K562 (cell line): ENCODE results near the gene ZDHHC22. TPM values are rescaled to one million over a fixed set of nuclear protein-coding genes. Genes with fewer than 3 reads are reported as not detected.
A peak's percentile ranks its signal among the peaks of the same experiment; 100 is the strongest.

ENCODE experiments used
- CAMTA2 ChIP-seq: fragments of 250-450 bp; sonication (Bioruptor Pico); conservative IDR thresholded peaks from 2 replicates; pipeline ENCODE4 v1.5.1; 2022
- E2F3 ChIP-seq: fragments of 250-450 bp; sonication (Bioruptor Pico); IDR thresholded peaks from 2 replicates; pipeline ENCODE4 v1.4.0; 2020; ENCODE audit warnings: mild to moderate bottlenecking
- HCFC1 ChIP-seq: IDR thresholded peaks from 2 replicates; pipeline ENCODE4 v1.6.1; 2012; ENCODE audit warnings: low read depth, low read length, improper control_type of control experiment
- KDM4B ChIP-seq, 2 experiments: fragments of 450-650 bp in 1 of 2; sonication (generic) in 1 of 2; IDR thresholded peaks; 2 replicates each; pipeline ENCODE4 v1.6.1; 2016 to 2017; ENCODE audit warnings: borderline replicate concordance in 2 of 2, antibody characterized with exemption in 1 of 2, low read depth in 1 of 2, mild to moderate bottlenecking in 1 of 2
- MCM3 ChIP-seq: fragments of 450-650 bp; IDR thresholded peaks from 2 replicates; pipeline ENCODE4 v1.6.1; 2016
- MGA ChIP-seq: fragments of 450-650 bp; IDR thresholded peaks from 2 replicates; pipeline ENCODE4 v1.6.1; 2016; ENCODE audit warnings: mild to moderate bottlenecking, moderate library complexity
- NUFIP1 ChIP-seq: fragments of 450-650 bp; IDR thresholded peaks from 2 replicates; pipeline ENCODE4 v1.6.1; 2018; ENCODE audit not compliant: partially characterized antibody
- PBX2 ChIP-seq, 2 experiments: IDR thresholded peaks in 1 of 2; conservative IDR thresholded peaks in 1 of 2; 2 replicates each; pipeline ENCODE4 v1.6.1; 2016; ENCODE audit warnings: low read depth in 2 of 2, mild to moderate bottlenecking in 1 of 2, missing compliant biosample characterization in 1 of 2, missing genetic modification characterization in 1 of 2, moderate library complexity in 1 of 2
- RBM15 ChIP-seq: fragments of 200-400 bp; formaldehyde crosslinking; IDR thresholded peaks from 2 replicates; pipeline ENCODE4 v1.6.1; 2018; ENCODE audit warnings: mild to moderate bottlenecking, low read length, moderate library complexity; ENCODE audit not compliant: insufficient read depth
- ZBTB2 ChIP-seq: fragments of 450-650 bp; IDR thresholded peaks from 2 replicates; pipeline ENCODE4 v1.6.1; 2016; ENCODE audit warnings: antibody characterized with exemption
- ZNF184 ChIP-seq: sonication (generic); formaldehyde crosslinking; IDR thresholded peaks from 2 replicates; pipeline ENCODE4 v1.5.0; 2020; ENCODE audit warnings: missing genetic modification reagents
- ZNF384 ChIP-seq: IDR thresholded peaks from 2 replicates; pipeline ENCODE4 v1.6.1; 2012; ENCODE audit warnings: low read depth, low read length, improper control_type of control experiment
- ZNF696 ChIP-seq: fragments of 250-450 bp; sonication (Bioruptor Pico); conservative IDR thresholded peaks from 2 replicates; pipeline ENCODE4 v1.4.0; 2020; ENCODE audit warnings: mild to moderate bottlenecking, moderate library complexity
- polyA plus RNA-seq, 8 experiments: library from polyadenylated mRNA; depleted of rRNA in 4 of 8; stranded (reverse) in 5 of 8; unstranded in 3 of 8; fragments of >200 nt; fragmentation: Nextera tagmentation in 2 of 8; fragmentation: Illumina TruSeq in 1 of 8; extraction: Ambion mirVana in 2 of 8; extraction: Trizol in 1 of 8; gene quantifications; 2 replicates each; pipeline versions ENCODE4 v1.2.1 to v1.2.3, GENCODE V29; 2011 to 2014; ENCODE audit warnings: inconsistent platforms in 1 of 8, missing spikeins in 1 of 8
- total RNA-seq, 7 experiments: library from RNA; depleted of rRNA in 6 of 7; stranded (reverse); fragments of >200 nt in 6 of 7; fragmentation: Illumina TruSeq in 2 of 7; extraction: Trizol in 2 of 7; gene quantifications; 2 replicates each; pipeline versions ENCODE4 v1.2.1 to v1.2.3, GENCODE V29; 2011 to 2021; ENCODE audit warnings: low replicate concordance in 1 of 7

ZDHHC22 gene
- total and polyA plus RNA-seq, 9 of the 15 experiments (the other 6 are each of a cell fraction or from before 2014, with no cell fraction given) = not detected

GRCh38 chr14:77094672-77095284 lies 46.8 kb downstream of the ZDHHC22 start (continued):
- TF ChIP-seq HCFC1 = no peak
- no peak for TF ChIP-seq ZBTB2
- no peak for TF ChIP-seq CAMTA2 (CRISPR knock-in tag)
- TF ChIP-seq ZNF696 = no peak
- no peak for TF ChIP-seq ZNF184 (CRISPR knock-in tag)
- TF ChIP-seq MGA = no peak
- TF ChIP-seq PBX2 (CRISPR knock-in tag; IDR thresholded peaks at IDR 0.05; ENCODE audit: low read depth) = no peak
- TF ChIP-seq PBX2 (tag; conservative IDR thresholded peaks at IDR 0.05; ENCODE audit: low read depth) = no peak
- no peak for TF ChIP-seq MCM3
- TF ChIP-seq E2F3 (CRISPR knock-in tag) = no peak
- no peak for TF ChIP-seq KDM4B (IDR thresholded peaks at IDR 0.05; ENCODE audit: borderline replicate concordance in 2 of 2, low read depth in 1 of 2)
- TF ChIP-seq RBM15 = no peak
- TF ChIP-seq ZNF384 = peak; percentile 91
- no peak for TF ChIP-seq NUFIP1
